Measurements from ENCODE around the gene ZFYVE28. TPM values are rescaled to one million over a fixed set of nuclear protein-coding genes. Genes with fewer than 3 reads are reported as not detected.
A peak's percentile ranks its signal among the peaks of the same experiment; 100 is the strongest.

ZFYVE28 gene
- total RNA-seq, 4 donors from 2014 or later, result 20.6 to 153 (median 63.2) TPM

- no peaks in the 10 kb centered on the region for H3K27me3 ChIP-seq
- H3K4me1 ChIP-seq, result peaks cover 0 to 14% (median 6%) of the 10 kb centered on the region in 4 donors
- no peak overlapping the region for H3K4me3 ChIP-seq
- TF ChIP-seq POLR2A (IDR thresholded peaks at IDR 0.05), result no peak
- TF ChIP-seq, protein P1, sequence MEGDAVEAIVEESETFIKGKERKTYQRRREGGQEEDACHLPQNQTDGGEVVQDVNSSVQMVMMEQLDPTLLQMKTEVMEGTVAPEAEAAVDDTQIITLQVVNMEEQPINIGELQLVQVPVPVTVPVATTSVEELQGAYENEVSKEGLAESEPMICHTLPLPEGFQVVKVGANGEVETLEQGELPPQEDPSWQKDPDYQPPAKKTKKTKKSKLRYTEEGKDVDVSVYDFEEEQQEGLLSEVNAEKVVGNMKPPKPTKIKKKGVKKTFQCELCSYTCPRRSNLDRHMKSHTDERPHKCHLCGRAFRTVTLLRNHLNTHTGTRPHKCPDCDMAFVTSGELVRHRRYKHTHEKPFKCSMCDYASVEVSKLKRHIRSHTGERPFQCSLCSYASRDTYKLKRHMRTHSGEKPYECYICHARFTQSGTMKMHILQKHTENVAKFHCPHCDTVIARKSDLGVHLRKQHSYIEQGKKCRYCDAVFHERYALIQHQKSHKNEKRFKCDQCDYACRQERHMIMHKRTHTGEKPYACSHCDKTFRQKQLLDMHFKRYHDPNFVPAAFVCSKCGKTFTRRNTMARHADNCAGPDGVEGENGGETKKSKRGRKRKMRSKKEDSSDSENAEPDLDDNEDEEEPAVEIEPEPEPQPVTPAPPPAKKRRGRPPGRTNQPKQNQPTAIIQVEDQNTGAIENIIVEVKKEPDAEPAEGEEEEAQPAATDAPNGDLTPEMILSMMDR (IDR thresholded peaks at IDR 0.05), result no peak
- no peaks in the 10 kb centered on the region for H3K9me3 ChIP-seq
- H3K36me3 ChIP-seq, result no peaks in the 10 kb centered on the region
- H3K27ac ChIP-seq, result peak overlapping the region in 1 of 4 donors; percentile 71
- peak in 2 of 3 donors; percentile 19 to 44 for DNase-seq
These were observed 129.0 kb downstream of the ZFYVE28 start for GRCh38 chr4:2289311-2289954.

DNA sequence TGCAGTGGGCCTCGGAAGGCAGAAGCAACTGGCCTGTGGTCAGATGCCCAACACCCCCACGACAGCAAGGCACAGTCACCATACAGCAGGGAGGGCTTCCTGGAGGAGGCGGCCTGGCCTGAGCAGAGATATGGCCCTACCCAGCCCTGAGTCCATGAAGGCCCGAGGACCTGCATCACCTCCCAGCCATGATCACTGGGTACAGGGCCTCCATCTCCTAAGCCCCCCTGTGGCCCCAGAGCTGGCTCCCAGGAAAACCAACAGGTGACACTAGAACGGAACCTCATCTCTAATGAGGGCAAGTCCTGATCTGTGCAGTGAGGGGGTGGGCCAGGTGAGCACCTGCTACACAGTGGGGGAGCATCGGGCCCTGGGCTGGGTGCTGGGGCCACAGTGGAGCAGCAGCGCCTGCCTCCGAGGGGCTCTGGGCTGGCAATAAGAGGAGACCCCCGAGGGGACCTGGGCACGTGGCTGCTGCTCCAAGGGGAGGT, 130.3 kb downstream of the ZFYVE28 start:
- no peak for TF ChIP-seq POLR2A (IDR thresholded peaks at IDR 0.05)
- TF ChIP-seq, protein P1 (IDR thresholded peaks at IDR 0.05), result no peak
- peaks cover 0 to 14% (median 6%) of the 10 kb centered on the region in 4 donors for H3K4me1 ChIP-seq
- H3K27ac ChIP-seq, result no peak overlapping the region
- H3K9me3 ChIP-seq, result no peaks in the 10 kb centered on the region
- H3K36me3 ChIP-seq, result no peaks in the 10 kb centered on the region
- H3K4me3 ChIP-seq, result no peak overlapping the region
- peak in 2 of 3 donors; percentile 11 to 41 for DNase-seq
- H3K27me3 ChIP-seq, result no peaks in the 10 kb centered on the region

DNA sequence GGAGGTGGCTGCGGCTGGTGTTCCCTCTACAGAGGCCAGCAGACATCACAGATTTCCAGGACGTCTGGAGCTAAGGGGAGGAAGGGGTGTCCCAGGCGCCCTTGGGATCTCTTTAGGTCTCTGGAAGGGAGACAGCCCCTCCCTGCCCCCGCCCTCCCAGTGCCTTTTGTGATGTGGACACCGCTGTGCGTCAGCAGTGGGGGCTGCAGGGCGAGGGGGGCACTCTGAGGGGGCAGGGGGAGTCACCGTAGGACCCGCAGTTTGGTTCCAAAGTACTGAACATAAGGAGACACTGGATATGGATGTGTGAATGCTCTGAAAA, 130.9 kb downstream of the ZFYVE28 start:
- TF ChIP-seq, protein P1 (IDR thresholded peaks at IDR 0.05), result no peak
- no peak for TF ChIP-seq POLR2A (IDR thresholded peaks at IDR 0.05)
- no peaks in the 10 kb centered on the region for H3K9me3 ChIP-seq
- H3K4me3 ChIP-seq, result no peak overlapping the region
- H3K27me3 ChIP-seq, result no peaks in the 10 kb centered on the region
- H3K27ac ChIP-seq, result no peak overlapping the region
- peak in 2 of 3 donors; percentile 39 to 40 for DNase-seq
- H3K4me1 ChIP-seq, result peaks cover 0 to 14% (median 6%) of the 10 kb centered on the region in 4 donors
- H3K36me3 ChIP-seq, result no peaks in the 10 kb centered on the region

GRCh38 chr4:2286904-2287593, 131.4 kb downstream of the ZFYVE28 start:
- Histone ChIP-seq H3K9me3 (no peaks in the 10 kb centered on the region), H3K4me3 (no peak overlapping the region), H3K27ac (no peak overlapping the region), H3K27me3 (no peaks in the 10 kb centered on the region), H3K4me1 (peaks cover 0 to 14% (median 6%) of the 10 kb centered on the region in 4 donors), H3K36me3 (no peaks in the 10 kb centered on the region)
- DNase-seq, result peak in 2 of 3 donors; percentile 23 to 40
- TF ChIP-seq, protein P1 (IDR thresholded peaks at IDR 0.05), result no peak
- no peak for TF ChIP-seq POLR2A (IDR thresholded peaks at IDR 0.05)

GRCh38 chr4:2285613-2286381, 132.6 kb downstream of the ZFYVE28 start:
- TF ChIP-seq, protein P1 (IDR thresholded peaks at IDR 0.05), result no peak
- no peak for TF ChIP-seq POLR2A (IDR thresholded peaks at IDR 0.05)
- Histone ChIP-seq H3K4me3 (no peak overlapping the region), H3K4me1 (peaks cover 0 to 11% (median 6%) of the 10 kb centered on the region in 4 donors), H3K27me3 (no peaks in the 10 kb centered on the region), H3K27ac (no peak overlapping the region), H3K36me3 (no peaks in the 10 kb centered on the region), H3K9me3 (no peaks in the 10 kb centered on the region)
- DNase-seq, result peak in 2 of 3 donors; percentile 38 to 41

Measured in Peyer's patch (tissue), 4 donors.